OCI-LY1 (cell line): ENCODE measurements around the gene LCMT1.
A peak's percentile ranks its signal among the peaks of the same experiment; 100 is the strongest.
"Not testable (repeated sequence)": the region's sequence is repeated elsewhere in the genome, so short reads cannot be mapped to it uniquely, and the experiment has no call there.

ENCODE experiments used
- H2AFZ ChIP-seq: fragments of 200-600 bp; sonication (generic), shearing (Covaris generic); 2 replicates; pipeline ENCODE4 v1.6.0; 2014; ENCODE audit warnings: antibody characterized with exemption, mild to moderate bottlenecking, low read length
- H3F3A ChIP-seq: fragments of 200-600 bp; sonication (generic), shearing (Covaris generic); 2 replicates; pipeline ENCODE4 v1.6.0; 2014; ENCODE audit warnings: mild to moderate bottlenecking, antibody characterized with exemption, low read length, moderate library complexity; ENCODE audit not compliant: insufficient read depth
- H3K27ac ChIP-seq: fragments of 200-600 bp; sonication (generic); 2 replicates; pipeline ENCODE4 v1.5.1; 2014; ENCODE audit warnings: low read length, mixed run types, mild to moderate bottlenecking, low read depth; ENCODE audit not compliant: poor library complexity, severe bottlenecking
- H3K27me3 ChIP-seq: fragments of 200-600 bp; sonication (generic); 2 replicates; pipeline ENCODE4 v1.6.0; 2014; ENCODE audit warnings: antibody characterized with exemption, mild to moderate bottlenecking, low read length, moderate library complexity; ENCODE audit not compliant: insufficient read depth
- H3K36me3 ChIP-seq: fragments of 200-600 bp; sonication (generic); 2 replicates; pipeline ENCODE4 v1.6.1; 2014; ENCODE audit warnings: mild to moderate bottlenecking, antibody characterized with exemption, low read length, moderate library complexity, mixed read lengths; ENCODE audit not compliant: insufficient read depth
- H3K4me1 ChIP-seq: fragments of 200-600 bp; sonication (generic); 2 replicates; pipeline ENCODE4 v1.5.1; 2014; ENCODE audit warnings: mild to moderate bottlenecking, low read length, moderate library complexity; ENCODE audit not compliant: insufficient read depth, severe bottlenecking
- H3K4me2 ChIP-seq: fragments of 200-600 bp; sonication (generic), shearing (Covaris generic); 2 replicates; pipeline ENCODE4 v1.6.1; 2014; ENCODE audit warnings: low read length
- H3K4me3 ChIP-seq: fragments of 200-600 bp; sonication (generic); 2 replicates; pipeline ENCODE4 v1.5.1; 2014; ENCODE audit warnings: low read length, low read depth, mild to moderate bottlenecking, mixed read lengths; ENCODE audit not compliant: poor library complexity, severe bottlenecking
- H3K79me2 ChIP-seq: fragments of 200-600 bp; shearing (Covaris generic); 2 replicates; pipeline ENCODE4 v1.6.1; 2016; ENCODE audit warnings: mixed run types, low read length, mixed read lengths; ENCODE audit not compliant: insufficient read depth
- H3K9ac ChIP-seq: fragments of 200-600 bp; sonication (generic), shearing (Covaris generic); 2 replicates; pipeline ENCODE4 v1.6.1; 2014; ENCODE audit warnings: mild to moderate bottlenecking, low read length, mixed read lengths
- H3K9me2 ChIP-seq: fragments of 200-600 bp; sonication (generic), shearing (Covaris generic); 2 replicates; pipeline ENCODE4 v1.6.1; 2014; ENCODE audit warnings: low read depth, mild to moderate bottlenecking, low read length, mixed read lengths
- H3K9me3 ChIP-seq: fragments of 200-600 bp; shearing (Covaris generic); 2 replicates; pipeline ENCODE4 v1.6.1; 2014; ENCODE audit warnings: low read length, mixed read lengths
- H4K20me1 ChIP-seq: fragments of 200-600 bp; sonication (generic), shearing (Covaris generic); 2 replicates; pipeline ENCODE4 v1.6.0; 2016; ENCODE audit warnings: mild to moderate bottlenecking, low read length; ENCODE audit not compliant: insufficient read depth
- EZH2 ChIP-seq: fragments of 200-600 bp; sonication (generic), shearing (Covaris generic); IDR thresholded peaks from 2 replicates; pipeline ENCODE4 v1.8.0; 2017; ENCODE audit warnings: borderline replicate concordance, mixed run types, mild to moderate bottlenecking, antibody characterized with exemption, low read length, moderate library complexity, mixed read lengths
- TF ChIP-seq, protein P1 (sequence below): fragments of 200-600 bp; sonication (generic), shearing (Covaris generic); IDR thresholded peaks from 2 replicates; pipeline ENCODE4 v1.5.1; 2017; ENCODE audit warnings: mild to moderate bottlenecking, antibody characterized with exemption, low read length, moderate library complexity, mixed read lengths

Gene LCMT1

GRCh38 chr16:25126820-25127232 is 15.3 kb downstream of the LCMT1 start:
- Histone ChIP-seq H4K20me1 (no peaks in the 10 kb centered on the region), H3K4me2 (no peak overlapping the region), H2AFZ (no peak overlapping the region)

GRCh38 chr16:25132751-25133150 is 21.2 kb downstream of the LCMT1 start:
- H3K9ac ChIP-seq, H3K9me3 ChIP-seq, H2AFZ ChIP-seq, H4K20me1 ChIP-seq, H3K4me2 ChIP-seq, H3K79me2 ChIP-seq, H3K4me3 ChIP-seq, H3K9me2 ChIP-seq, H3K36me3 ChIP-seq, H3K27me3 ChIP-seq, H3K27ac ChIP-seq, H3K4me1 ChIP-seq, H3F3A ChIP-seq: not testable (repeated sequence)

More at GRCh38 chr16:25126820-25127232, 15.3 kb downstream of the LCMT1 start:
- TF ChIP-seq EZH2 = no peak
- TF ChIP-seq, protein P1, sequence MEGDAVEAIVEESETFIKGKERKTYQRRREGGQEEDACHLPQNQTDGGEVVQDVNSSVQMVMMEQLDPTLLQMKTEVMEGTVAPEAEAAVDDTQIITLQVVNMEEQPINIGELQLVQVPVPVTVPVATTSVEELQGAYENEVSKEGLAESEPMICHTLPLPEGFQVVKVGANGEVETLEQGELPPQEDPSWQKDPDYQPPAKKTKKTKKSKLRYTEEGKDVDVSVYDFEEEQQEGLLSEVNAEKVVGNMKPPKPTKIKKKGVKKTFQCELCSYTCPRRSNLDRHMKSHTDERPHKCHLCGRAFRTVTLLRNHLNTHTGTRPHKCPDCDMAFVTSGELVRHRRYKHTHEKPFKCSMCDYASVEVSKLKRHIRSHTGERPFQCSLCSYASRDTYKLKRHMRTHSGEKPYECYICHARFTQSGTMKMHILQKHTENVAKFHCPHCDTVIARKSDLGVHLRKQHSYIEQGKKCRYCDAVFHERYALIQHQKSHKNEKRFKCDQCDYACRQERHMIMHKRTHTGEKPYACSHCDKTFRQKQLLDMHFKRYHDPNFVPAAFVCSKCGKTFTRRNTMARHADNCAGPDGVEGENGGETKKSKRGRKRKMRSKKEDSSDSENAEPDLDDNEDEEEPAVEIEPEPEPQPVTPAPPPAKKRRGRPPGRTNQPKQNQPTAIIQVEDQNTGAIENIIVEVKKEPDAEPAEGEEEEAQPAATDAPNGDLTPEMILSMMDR = peak; percentile 74
- Histone ChIP-seq H3K9me2 (no peaks in the 10 kb centered on the region), H3K27ac (no peak overlapping the region), H3K27me3 (no peaks in the 10 kb centered on the region), H3K79me2 (0 out of 2 replicates have a peak, but pooled peaks cover 5% of the 10 kb centered on the region), H3K9ac (no peak overlapping the region), H3F3A (no peaks in the 10 kb centered on the region), H3K4me1 (no peaks in the 10 kb centered on the region), H3K9me3 (no peaks in the 10 kb centered on the region), H3K4me3 (no peak overlapping the region), H3K36me3 (peaks cover 3% of the 10 kb centered on the region; the same call in 1 of the 2 replicates)

DNA sequence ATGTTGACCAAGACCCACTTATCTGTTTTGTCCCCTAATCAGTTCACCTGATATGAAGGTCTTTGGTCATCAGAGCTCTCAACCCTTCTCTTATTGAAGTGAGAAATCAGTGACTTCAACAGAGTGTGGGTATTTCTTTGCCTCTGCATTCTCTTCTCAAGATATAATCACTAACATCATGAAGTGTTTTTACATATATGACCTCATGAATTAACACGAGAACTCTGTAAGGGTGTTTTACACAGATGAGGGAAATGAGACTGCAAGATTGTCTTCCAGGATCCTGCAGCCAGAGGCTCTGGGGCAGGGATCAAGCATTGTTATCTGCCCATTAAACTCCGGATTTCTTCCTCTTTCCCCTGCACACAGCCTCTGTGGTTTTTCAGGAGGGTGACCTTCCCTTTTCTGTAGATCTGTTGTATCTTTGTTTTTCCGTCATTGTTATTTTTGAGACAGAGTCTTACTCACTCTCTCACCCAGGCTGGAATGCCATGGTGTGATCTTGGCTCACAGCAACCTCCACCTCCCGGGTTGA is 22.7 kb downstream of the LCMT1 start:
- Histone ChIP-seq H3K4me3 (no peak overlapping the region), H3K9me2 (no peaks in the 10 kb centered on the region), H3K4me2 (no peak overlapping the region), H3K27ac (no peak overlapping the region), H3K27me3 (no peaks in the 10 kb centered on the region), H3K9ac (no peak overlapping the region), H3K9me3 (no peaks in the 10 kb centered on the region), H2AFZ (no peak overlapping the region), H4K20me1 (no peaks in the 10 kb centered on the region), H3F3A (no peaks in the 10 kb centered on the region), H3K36me3 (peaks cover 8% of the 10 kb centered on the region; the same call in 1 of the 2 replicates), H3K79me2 (no peaks in the 10 kb centered on the region), H3K4me1 (no peaks in the 10 kb centered on the region)
- TF ChIP-seq, protein P1 = no peak
- no peak for TF ChIP-seq EZH2

- Histone ChIP-seq H3K4me3 (no peak overlapping the region), H3K27me3 (no peaks in the 10 kb centered on the region), H2AFZ (no peak overlapping the region), H3K36me3 (peaks cover 13% of the 10 kb centered on the region), H3K27ac (no peak overlapping the region), H3K9me2 (no peaks in the 10 kb centered on the region), H3K4me1 (no peaks in the 10 kb centered on the region), H3K79me2 (no peaks in the 10 kb centered on the region), H4K20me1 (no peaks in the 10 kb centered on the region), H3K4me2 (no peak overlapping the region), H3K9me3 (no peaks in the 10 kb centered on the region), H3F3A (no peaks in the 10 kb centered on the region), H3K9ac (no peak overlapping the region)
- no peak for TF ChIP-seq EZH2
- TF ChIP-seq, protein P1 = no peak
Observed at GRCh38 chr16:25135254-25135878, 23.8 kb downstream of the LCMT1 start.
